Left renal pelvis (tissue), 4 donors: Measurements from ENCODE around the gene CCSER1. TPM values are rescaled to one million over a fixed set of nuclear protein-coding genes. Genes with fewer than 3 reads are reported as not detected.
"Not testable (repeated sequence)": the region's sequence is repeated elsewhere in the genome, so short reads cannot be mapped to it uniquely, and the experiment has no call there.

Experiments used
- DNase-seq, 4 donors: peaks; one replicate each; pipeline ENCODE4 v3.0.0-alpha.2; 2013; ENCODE audit warnings: low read depth in 4 of 4, low spot score in 3 of 4
- polyA plus RNA-seq, 4 donors: library from polyadenylated mRNA; unstranded; fragments of 120-200 nt; gene quantifications; one replicate each; pipeline ENCODE4 v1.2.1, GENCODE V29; 2013; ENCODE audit not compliant: insufficient read length in 4 of 4

The CCSER1 gene
- polyA plus RNA-seq, 4 donors = 0.60 to 23.4 (median 18.5) TPM

- no peak for DNase-seq
Observed at GRCh38 chr4:90798948-90799347, 671.8 kb downstream of the CCSER1 start.

GRCh38 chr4:90799895-90800294 lies 672.7 kb downstream of the CCSER1 start:
- no peak for DNase-seq

GRCh38 chr4:90815569-90815968 lies 688.4 kb downstream of the CCSER1 start:
- DNase-seq = no peak

GRCh38 chr4:90816754-90817153 lies 689.6 kb downstream of the CCSER1 start:
- no peak for DNase-seq

GRCh38 chr4:90824266-90825150 lies 697.3 kb downstream of the CCSER1 start:
- DNase-seq = no peak

GRCh38 chr4:90825849-90826248 lies 698.7 kb downstream of the CCSER1 start:
- DNase-seq = no peak

GRCh38 chr4:90833706-90834105 lies 706.5 kb downstream of the CCSER1 start:
- no peak for DNase-seq

- no peak for DNase-seq
Observed at GRCh38 chr4:90837241-90837640, 710.0 kb downstream of the CCSER1 start.

GRCh38 chr4:90838859-90839258 lies 711.7 kb downstream of the CCSER1 start:
- DNase-seq = not testable (repeated sequence)

- DNase-seq = no peak
Observed at GRCh38 chr4:90840291-90840690, 713.1 kb downstream of the CCSER1 start.

- DNase-seq = no peak
Observed at GRCh38 chr4:90840828-90841227, 713.6 kb downstream of the CCSER1 start.

GRCh38 chr4:90841676-90842075 lies 714.5 kb downstream of the CCSER1 start:
- no peak for DNase-seq

GRCh38 chr4:90842960-90843359 lies 715.8 kb downstream of the CCSER1 start:
- DNase-seq = no peak

GRCh38 chr4:90844241-90844640 lies 717.0 kb downstream of the CCSER1 start:
- no peak for DNase-seq

- DNase-seq = no peak
Observed at GRCh38 chr4:90845777-90846176, 718.6 kb downstream of the CCSER1 start.

GRCh38 chr4:90852237-90852636 lies 725.0 kb downstream of the CCSER1 start:
- peak in 1 of 4 donors; percentile 15 for DNase-seq

GRCh38 chr4:90855111-90855510 lies 727.9 kb downstream of the CCSER1 start:
- no peak for DNase-seq

GRCh38 chr4:90857081-90857820 lies 730.1 kb downstream of the CCSER1 start:
- DNase-seq = no peak

GRCh38 chr4:90875791-90876190 lies 748.6 kb downstream of the CCSER1 start:
- DNase-seq = no peak

GRCh38 chr4:90876296-90876695 lies 749.1 kb downstream of the CCSER1 start:
- DNase-seq = no peak

GRCh38 chr4:90883519-90883918 lies 756.3 kb downstream of the CCSER1 start:
- no peak for DNase-seq

GRCh38 chr4:90888571-90888970 lies 761.4 kb downstream of the CCSER1 start:
- DNase-seq = peak in 1 of 4 donors; percentile 4
